HUES64 (cell line): Measurements from ENCODE around the gene RFC1.

ENCODE experiments used
- H3K27ac ChIP-seq: 2 replicates; pipeline ENCODE4 v1.7.0; 2013; ENCODE audit warnings: low read depth, low read length, inconsistent platforms
- H3K27me3 ChIP-seq: 2 replicates; pipeline ENCODE4 v1.6.1; 2013; ENCODE audit warnings: mild to moderate bottlenecking, low read length; ENCODE audit not compliant: insufficient read depth
- H3K36me3 ChIP-seq: 2 replicates; pipeline ENCODE4 v1.6.1; 2013; ENCODE audit warnings: mild to moderate bottlenecking, low read length; ENCODE audit not compliant: insufficient read depth
- H3K4me1 ChIP-seq: 2 replicates; pipeline ENCODE4 v1.6.1; 2013; ENCODE audit warnings: mild to moderate bottlenecking, low read length, moderate library complexity; ENCODE audit not compliant: insufficient read depth
- H3K4me3 ChIP-seq: 2 replicates; pipeline ENCODE4 v1.5.1; 2013; ENCODE audit warnings: mild to moderate bottlenecking, low read length, moderate library complexity
- H3K9ac ChIP-seq: 2 replicates; pipeline ENCODE4 v1.6.1; 2013; ENCODE audit warnings: mild to moderate bottlenecking, low read depth, low read length
- H3K9me3 ChIP-seq: 2 replicates; pipeline ENCODE4 v1.6.1; 2013; ENCODE audit warnings: low read depth, low read length; ENCODE audit not compliant: insufficient read depth
- WGBS: fragments of 150-250, 120-280 bp; methylation state at CpG from one replicate; pipeline ENCODE4 v1.1.7; 2013; ENCODE audit warnings: missing lambda C conversion rate; 5-methylcytosine and 5-hydroxymethylcytosine counted together

The RFC1 gene

DNA sequence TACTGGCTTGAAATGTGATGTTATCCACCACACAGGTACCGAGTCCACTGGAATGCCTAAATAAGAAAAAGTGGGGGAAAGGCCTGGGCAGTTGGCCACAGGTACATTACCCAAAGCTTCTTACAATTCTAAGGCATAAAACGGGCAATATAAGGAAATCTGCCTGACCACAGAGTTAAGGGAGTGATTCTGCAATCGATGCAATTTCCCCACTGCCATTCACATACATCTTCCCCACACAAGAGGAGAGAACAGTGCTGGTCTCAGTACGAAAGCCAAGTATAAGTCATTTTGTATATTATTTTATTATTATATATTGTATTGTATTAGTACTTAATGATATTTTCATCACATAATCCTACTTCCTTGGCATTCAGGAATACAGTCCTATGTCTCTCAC, 30.6 kb downstream of the RFC1 start:
- Histone ChIP-seq H3K27me3 (no peaks in the 10 kb centered on the region), H3K9ac (no peak overlapping the region), H3K4me1 (no peaks in the 10 kb centered on the region), H3K9me3 (no peaks in the 10 kb centered on the region), H3K4me3 (no peak overlapping the region), H3K36me3 (peaks cover 8% of the 10 kb centered on the region; the same call in 1 of the 2 replicates), H3K27ac (no peak overlapping the region)
- WGBS = 94% methylated on average over 3 of the region's 4 CpGs

DNA sequence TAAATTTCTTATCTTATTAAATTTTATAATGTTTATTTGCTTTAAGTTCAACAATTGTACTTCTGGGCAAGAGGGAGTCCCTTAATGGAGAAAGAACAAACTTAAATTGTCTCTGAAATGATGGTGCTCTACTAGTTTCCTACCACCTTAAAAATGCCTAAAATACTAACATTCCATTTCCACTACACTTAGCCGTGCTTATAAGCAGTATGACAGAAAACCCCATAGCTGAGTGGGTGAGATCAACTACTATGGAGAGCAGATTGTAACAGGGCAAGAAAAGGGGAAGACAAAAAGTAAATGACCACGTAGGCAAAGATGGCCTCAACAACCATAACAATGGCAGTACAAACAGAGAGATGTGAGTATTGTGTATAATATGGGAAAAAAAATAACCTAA, 35.0 kb downstream of the RFC1 start:
- H3K4me3 ChIP-seq = no peak overlapping the region
- no peaks in the 10 kb centered on the region for H3K27me3 ChIP-seq
- H3K9me3 ChIP-seq = no peaks in the 10 kb centered on the region
- H3K9ac ChIP-seq = no peak overlapping the region
- no peak overlapping the region for H3K27ac ChIP-seq
- 100% methylated on average over 1 of the region's 2 CpGs for WGBS
- peaks cover 16% of the 10 kb centered on the region for H3K36me3 ChIP-seq
- H3K4me1 ChIP-seq = no peaks in the 10 kb centered on the region

DNA sequence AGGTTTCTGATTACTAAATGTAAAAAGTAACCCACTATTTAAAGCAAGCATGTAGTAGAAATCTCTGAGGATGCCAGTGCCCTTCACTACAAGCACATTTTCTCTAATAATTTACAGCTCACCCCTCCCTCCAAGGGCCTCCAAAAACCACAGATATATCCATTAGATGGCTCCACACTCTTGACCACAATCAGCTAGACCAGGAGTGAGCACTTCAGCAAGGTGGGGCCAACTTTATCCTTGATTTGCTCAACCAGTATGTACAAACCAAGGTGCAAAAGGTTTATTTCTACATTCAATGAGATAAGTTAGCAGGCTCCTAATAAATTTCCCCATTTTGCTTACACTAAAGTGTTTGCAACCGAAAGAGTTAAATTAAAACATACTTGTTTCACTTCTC, 35.8 kb downstream of the RFC1 start:
- peaks cover 25% of the 10 kb centered on the region for H3K36me3 ChIP-seq
- H3K4me1 ChIP-seq = no peaks in the 10 kb centered on the region
- H3K27ac ChIP-seq = no peak overlapping the region
- no peak overlapping the region for H3K4me3 ChIP-seq
- H3K27me3 ChIP-seq = no peaks in the 10 kb centered on the region
- 86% methylated on average over 1 of the region's 1 CpG for WGBS
- H3K9ac ChIP-seq = no peak overlapping the region
- H3K9me3 ChIP-seq = no peaks in the 10 kb centered on the region

- 96% methylated on average over 2 of the region's 2 CpGs for WGBS
- Histone ChIP-seq H3K4me3 (no peak overlapping the region), H3K9me3 (no peaks in the 10 kb centered on the region), H3K27me3 (no peaks in the 10 kb centered on the region), H3K36me3 (peaks cover 62% of the 10 kb centered on the region), H3K9ac (no peak overlapping the region), H3K4me1 (no peaks in the 10 kb centered on the region), H3K27ac (no peak overlapping the region)
These were observed 39.6 kb downstream of the RFC1 start for GRCh38 chr4:39326468-39326977.

GRCh38 chr4:39324897-39325613, 41.1 kb downstream of the RFC1 start:
- Histone ChIP-seq H3K4me3 (no peak overlapping the region), H3K27me3 (no peaks in the 10 kb centered on the region), H3K9me3 (no peaks in the 10 kb centered on the region), H3K36me3 (peaks cover 76% of the 10 kb centered on the region), H3K9ac (no peak overlapping the region), H3K4me1 (no peaks in the 10 kb centered on the region), H3K27ac (no peak overlapping the region)
- 71% methylated on average over 4 of the region's 4 CpGs for WGBS

GRCh38 chr4:39324446-39324845, 41.7 kb downstream of the RFC1 start:
- H3K4me3 ChIP-seq = no peak overlapping the region
- H3K36me3 ChIP-seq = peaks cover 81% of the 10 kb centered on the region
- WGBS = 95% methylated on average over 1 of the region's 2 CpGs
- no peak overlapping the region for H3K27ac ChIP-seq
- H3K9ac ChIP-seq = no peak overlapping the region
- H3K4me1 ChIP-seq = no peaks in the 10 kb centered on the region
- no peaks in the 10 kb centered on the region for H3K9me3 ChIP-seq
- no peaks in the 10 kb centered on the region for H3K27me3 ChIP-seq

- Histone ChIP-seq H3K4me1 (no peaks in the 10 kb centered on the region), H3K4me3 (no peak overlapping the region)
- 100% methylated on average over 1 of the region's 1 CpG for WGBS
These were observed 42.3 kb downstream of the RFC1 start for GRCh38 chr4:39323821-39324220.

DNA sequence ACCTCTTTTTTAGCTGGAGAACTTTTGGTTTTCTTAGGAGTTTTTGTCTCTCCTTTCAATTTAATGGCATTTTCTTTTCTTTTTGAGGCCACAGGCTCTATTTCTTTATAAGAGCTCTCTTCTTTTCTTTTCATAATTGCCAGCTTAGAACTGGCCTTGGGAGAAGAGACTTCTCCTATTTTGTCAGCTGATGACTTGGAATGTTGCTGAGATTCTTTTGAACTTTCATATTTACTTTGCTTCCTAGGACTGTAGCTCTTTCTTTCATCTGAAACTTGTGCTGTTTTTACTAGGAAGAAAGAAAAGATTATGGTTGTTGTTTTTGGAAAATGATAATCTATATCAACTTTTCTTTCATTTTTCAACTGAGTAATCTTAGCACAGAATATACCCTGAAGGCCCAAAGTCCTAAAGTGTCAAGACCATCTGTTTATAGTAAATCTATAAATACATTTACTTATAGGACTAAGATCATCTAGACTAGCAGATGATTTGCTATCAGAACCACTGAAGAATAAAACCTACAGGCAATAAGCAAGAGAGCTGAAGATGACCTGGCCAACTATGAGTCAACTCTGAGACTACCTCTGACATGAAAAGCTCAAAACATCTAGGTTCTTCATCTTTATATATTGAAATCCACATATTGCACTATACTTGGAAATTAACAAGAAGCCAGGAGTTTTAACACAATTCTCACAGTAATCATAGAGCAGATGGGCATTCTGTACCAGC, 45.6 kb downstream of the RFC1 start:
- Histone ChIP-seq H3K27ac (no peak overlapping the region), H3K36me3 (peaks cover 82% of the 10 kb centered on the region), H3K4me1 (no peaks in the 10 kb centered on the region)

More at GRCh38 chr4:39323821-39324220, 42.3 kb downstream of the RFC1 start:
- no peaks in the 10 kb centered on the region for H3K9me3 ChIP-seq
- no peaks in the 10 kb centered on the region for H3K27me3 ChIP-seq
- H3K27ac ChIP-seq = no peak overlapping the region
- H3K36me3 ChIP-seq = peaks cover 87% of the 10 kb centered on the region
- H3K9ac ChIP-seq = no peak overlapping the region

GRCh38 chr4:39319676-39320075, 46.5 kb downstream of the RFC1 start:
- 98% methylated on average over 4 of the region's 4 CpGs for WGBS
- H3K27me3 ChIP-seq = no peaks in the 10 kb centered on the region
- no peak overlapping the region for H3K9ac ChIP-seq
- no peak overlapping the region for H3K4me3 ChIP-seq
- no peaks in the 10 kb centered on the region for H3K4me1 ChIP-seq
- H3K9me3 ChIP-seq = no peaks in the 10 kb centered on the region
- H3K27ac ChIP-seq = no peak overlapping the region
- H3K36me3 ChIP-seq = peaks cover 82% of the 10 kb centered on the region

More for the DNA sequence above, 45.6 kb downstream of the RFC1 start:
- Histone ChIP-seq H3K27me3 (no peaks in the 10 kb centered on the region), H3K4me3 (no peak overlapping the region), H3K9ac (no peak overlapping the region), H3K9me3 (no peaks in the 10 kb centered on the region)

DNA sequence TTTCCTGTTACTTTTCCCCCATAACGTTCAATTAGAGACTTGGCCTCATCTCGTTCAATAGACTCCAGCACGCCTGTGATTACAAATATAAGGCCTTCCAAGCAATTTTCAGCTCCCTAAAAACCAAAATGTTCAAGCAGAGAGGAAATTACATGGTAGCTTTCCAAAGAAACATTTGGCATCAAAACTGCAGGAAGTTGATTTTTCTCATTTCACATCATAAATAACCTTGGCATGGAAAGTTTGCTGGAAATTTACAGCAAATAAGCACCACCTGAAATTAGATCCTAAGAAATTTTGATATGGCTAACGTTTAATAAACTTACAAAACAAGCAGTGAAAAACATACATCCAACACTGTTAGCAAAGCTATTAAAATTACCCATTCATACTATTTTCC, 53.3 kb downstream of the RFC1 start:
- WGBS = 69% methylated on average over 4 of the region's 4 CpGs
- Histone ChIP-seq H3K36me3 (peaks cover 93% of the 10 kb centered on the region), H3K9ac (no peak overlapping the region), H3K9me3 (no peaks in the 10 kb centered on the region), H3K27me3 (no peaks in the 10 kb centered on the region), H3K4me3 (no peak overlapping the region), H3K4me1 (no peaks in the 10 kb centered on the region), H3K27ac (no peak overlapping the region)

DNA sequence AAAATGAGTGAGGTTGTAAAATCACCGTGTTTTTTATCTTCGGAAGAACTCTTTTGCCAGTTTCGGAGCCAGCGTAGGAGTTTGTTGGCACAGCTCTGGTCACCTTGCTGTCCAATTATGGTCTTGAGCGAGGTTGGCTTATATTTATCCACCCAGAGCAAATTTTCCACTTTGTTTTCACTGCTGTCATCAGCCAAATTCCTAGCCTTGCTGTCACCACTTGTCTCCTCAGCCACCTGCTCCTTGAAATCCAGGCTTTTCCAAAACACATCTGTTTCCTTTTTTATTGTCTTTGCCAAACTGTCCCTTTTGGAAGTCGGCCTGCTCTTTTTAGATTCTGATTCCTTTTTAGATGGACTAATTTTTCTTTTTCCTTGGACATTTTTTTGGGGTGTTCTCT, 57.6 kb downstream of the RFC1 start:
- Histone ChIP-seq H3K27ac (no peak overlapping the region), H3K4me3 (no peak overlapping the region), H3K9me3 (no peaks in the 10 kb centered on the region), H3K36me3 (peaks cover 97% of the 10 kb centered on the region), H3K27me3 (no peaks in the 10 kb centered on the region), H3K4me1 (no peaks in the 10 kb centered on the region), H3K9ac (no peak overlapping the region)
- WGBS = 98% methylated on average over 6 of the region's 6 CpGs
